Ishikawa (cell line): ENCODE results near the gene PLA2G2C.

Source experiments
- CEBPB ChIP-seq: IDR thresholded peaks from 2 replicates; pipeline ENCODE4 v1.6.1; 2012
- EP300 ChIP-seq: IDR thresholded peaks from 2 replicates; pipeline ENCODE4 v1.6.1; 2012; ENCODE audit warnings: borderline replicate concordance
- RAD21 ChIP-seq: IDR thresholded peaks from 2 replicates; pipeline ENCODE4 v1.6.1; 2012; ENCODE audit warnings: low read depth
- TAF1 ChIP-seq: IDR thresholded peaks from 2 replicates; pipeline ENCODE4 v1.6.1; 2012; ENCODE audit warnings: low read depth, mild to moderate bottlenecking
- TCF12 ChIP-seq: IDR thresholded peaks from 2 replicates; pipeline ENCODE4 v1.6.1; 2012; ENCODE audit warnings: low read depth
- ZBTB7A ChIP-seq: IDR thresholded peaks from 2 replicates; pipeline ENCODE4 v1.6.1; 2012; ENCODE audit warnings: low read depth

GRCh38 chr1:20202166-20202565 is 15.8 kb upstream of the PLA2G2C start:
- TF ChIP-seq ZBTB7A, result no peak
- no peak for TF ChIP-seq RAD21
- TF ChIP-seq CEBPB, result no peak
- TF ChIP-seq TAF1, result no peak
- no peak for TF ChIP-seq TCF12
- no peak for TF ChIP-seq EP300
